Stimulated activated CD4-positive, alpha-beta T cell treated with anti-CD3 and anti-CD28 coated beads, Interleukin-4, amount 100 ng/mL, for 1 hour (primary cell): ENCODE data around the gene CDH13.
A peak's percentile ranks its signal among the peaks of the same experiment; 100 is the strongest.

Experiments used
- DNase-seq: peaks from one replicate; pipeline ENCODE4 v3.0.0-alpha.2; 2020

The CDH13 gene

GRCh38 chr16:83802554-83803205, 1175.9 kb downstream of the CDH13 start:
- DNase-seq, result no peak

GRCh38 chr16:83803811-83804210, 1177.0 kb downstream of the CDH13 start:
- DNase-seq, result no peak

- DNase-seq, result no peak
Measured at GRCh38 chr16:83804366-83804765, 1177.6 kb downstream of the CDH13 start.

GRCh38 chr16:83806036-83806435, 1179.3 kb downstream of the CDH13 start:
- no peak for DNase-seq

- no peak for DNase-seq
Measured at GRCh38 chr16:83806731-83807130, 1180.0 kb downstream of the CDH13 start.

GRCh38 chr16:83807327-83807709, 1180.5 kb downstream of the CDH13 start:
- DNase-seq, result no peak

- peak; percentile 95 for DNase-seq
Measured at GRCh38 chr16:83807710-83808572, 1181.2 kb downstream of the CDH13 start, which contains the start of gene HSBP1. Gene HSBP1 (plus strand): TSS chr16:83807978. CDS start chr16:83808077, 99 bp downstream.

GRCh38 chr16:83808573-83809014, 1181.8 kb downstream of the CDH13 start:
- DNase-seq, result no peak

GRCh38 chr16:83809092-83809491, 1182.3 kb downstream of the CDH13 start:
- no peak for DNase-seq

GRCh38 chr16:83810901-83811300, 1184.1 kb downstream of the CDH13 start:
- no peak for DNase-seq

GRCh38 chr16:83813823-83814658, 1187.3 kb downstream of the CDH13 start:
- no peak for DNase-seq

- no peak for DNase-seq
Measured at GRCh38 chr16:83814659-83814985, 1187.9 kb downstream of the CDH13 start.

GRCh38 chr16:83817022-83817421, 1190.3 kb downstream of the CDH13 start:
- DNase-seq, result no peak

- no peak for DNase-seq
Measured at GRCh38 chr16:83818276-83818675, 1191.5 kb downstream of the CDH13 start.

- DNase-seq, result no peak
Measured at GRCh38 chr16:83819361-83819760, 1192.6 kb downstream of the CDH13 start.

- peak; percentile 80 for DNase-seq
Measured at GRCh38 chr16:83826146-83826913, 1199.6 kb downstream of the CDH13 start.

GRCh38 chr16:83830091-83830768, 1203.5 kb downstream of the CDH13 start:
- no peak for DNase-seq

- DNase-seq, result no peak
Measured at GRCh38 chr16:83830769-83831455, 1204.1 kb downstream of the CDH13 start.

GRCh38 chr16:83831456-83831987, 1204.8 kb downstream of the CDH13 start:
- no peak for DNase-seq

- DNase-seq, result no peak
Measured at GRCh38 chr16:83833921-83834320, 1207.2 kb downstream of the CDH13 start.
